Activated CD4-positive, alpha-beta T cell treated with anti-CD3 and anti-CD28 coated beads, Interleukin-2, amount 50 U/mL, for 4 hours (primary cell): ENCODE data around the gene SHOX.
"Not testable (repeated sequence)": the region's sequence is repeated elsewhere in the genome, so short reads cannot be mapped to it uniquely, and the experiment has no call there.

Source experiments
- DNase-seq, 2 experiments: peaks; one replicate each; pipeline ENCODE4 v3.0.0-alpha.2; 2020

The SHOX gene

DNA sequence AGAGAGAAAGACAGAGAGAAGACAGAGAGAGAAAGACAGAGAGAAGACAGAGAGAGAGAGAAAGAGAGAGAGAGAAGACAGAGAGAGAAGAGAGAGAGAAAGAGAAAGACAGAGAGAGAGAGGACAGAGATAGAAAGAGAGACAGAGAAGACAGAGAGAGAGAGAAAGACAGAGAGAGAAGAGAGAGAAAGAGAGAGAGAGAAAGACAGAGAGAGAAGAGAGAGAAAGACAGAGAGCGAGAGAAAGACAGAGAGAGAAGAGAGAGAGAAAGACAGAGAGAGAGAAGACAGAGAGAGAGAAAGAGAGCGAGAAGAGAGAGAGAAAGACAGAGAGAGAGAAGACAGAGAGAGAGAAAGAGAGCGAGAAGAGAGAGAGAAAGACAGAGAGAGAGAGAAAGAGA lies 7.8 kb upstream of the SHOX start:
- DNase-seq, result not testable (repeated sequence)

DNA sequence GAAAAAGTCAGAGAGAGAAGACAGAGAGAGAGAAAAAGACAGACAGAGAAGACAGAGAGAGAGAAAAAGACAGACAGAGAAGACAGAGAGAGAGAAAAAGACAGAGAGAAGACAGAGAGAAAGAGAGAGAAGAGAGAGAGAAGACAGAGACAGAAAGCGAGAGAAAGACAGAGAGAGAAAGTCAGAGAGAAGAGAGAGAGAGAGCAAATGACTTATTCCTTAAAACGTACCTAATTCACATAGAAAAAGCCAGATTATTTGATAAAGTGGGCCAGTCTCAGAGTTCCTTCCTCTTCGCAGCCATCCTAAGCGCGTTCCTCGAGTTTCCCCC lies 7.4 kb upstream of the SHOX start:
- no peak for DNase-seq

DNA sequence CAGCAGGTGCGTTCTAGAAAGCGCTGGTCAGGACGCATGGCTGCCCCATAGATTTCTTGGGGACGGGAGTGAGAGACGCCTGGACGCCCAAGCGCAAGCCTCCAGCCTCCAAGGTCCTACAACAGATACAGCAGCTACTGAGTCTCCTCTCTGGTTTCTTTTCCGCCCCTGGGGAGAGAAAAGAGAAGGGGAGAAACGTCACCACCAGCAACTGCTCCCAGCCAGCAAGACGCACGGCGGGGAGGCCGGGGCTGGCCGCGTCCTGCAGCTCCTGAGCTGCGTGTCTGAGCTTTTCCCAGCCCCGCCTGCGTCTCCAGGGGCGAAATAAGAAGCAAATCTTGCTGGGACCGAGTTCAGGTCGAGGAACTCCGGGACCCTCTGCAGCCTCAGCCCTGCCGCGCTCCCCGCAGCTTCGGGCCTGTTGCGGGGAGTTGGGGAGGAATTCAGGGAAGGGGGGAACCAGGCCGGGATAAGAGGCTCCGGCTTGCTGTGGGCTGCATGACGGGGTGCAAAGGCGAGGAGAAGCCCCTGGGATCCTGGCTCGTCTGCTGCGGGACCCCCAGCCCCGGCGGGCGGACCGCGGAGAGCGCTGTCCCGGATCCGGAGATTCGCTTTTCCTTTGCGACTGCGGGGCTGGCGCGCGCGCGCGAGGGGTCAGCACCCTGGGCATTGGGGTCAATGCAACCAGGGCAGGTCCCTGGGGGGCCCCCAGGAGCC lies 6.8 kb upstream of the SHOX start:
- DNase-seq, result no peak

DNA sequence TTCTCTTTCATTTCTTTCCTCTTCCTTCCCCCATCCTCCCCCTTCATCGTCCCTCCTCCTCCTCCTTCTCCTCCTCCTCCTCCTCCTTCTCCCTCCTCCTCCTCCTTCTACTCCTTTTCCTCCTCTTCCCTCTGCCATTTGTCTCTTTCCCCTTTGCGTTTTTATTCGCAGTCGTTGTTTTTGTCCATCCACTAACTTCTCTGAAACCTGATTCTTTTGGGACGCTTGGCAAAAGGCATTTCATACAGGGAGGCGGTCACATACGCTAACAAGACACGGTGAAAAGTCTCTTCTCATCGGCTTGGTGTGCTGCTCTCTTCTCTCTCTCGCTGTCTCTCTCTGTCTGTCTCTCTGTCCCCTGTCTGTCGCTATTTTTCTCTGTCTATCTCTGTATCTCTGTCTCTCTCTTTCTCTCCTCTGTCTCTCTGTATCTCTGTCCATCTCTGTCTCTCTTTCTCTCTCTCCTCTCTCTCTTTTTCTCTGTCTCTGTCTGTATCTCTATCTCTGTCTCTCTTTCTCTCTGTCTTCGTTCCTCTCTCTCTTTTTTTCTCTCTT lies 5.4 kb upstream of the SHOX start:
- DNase-seq, result no peak

DNA sequence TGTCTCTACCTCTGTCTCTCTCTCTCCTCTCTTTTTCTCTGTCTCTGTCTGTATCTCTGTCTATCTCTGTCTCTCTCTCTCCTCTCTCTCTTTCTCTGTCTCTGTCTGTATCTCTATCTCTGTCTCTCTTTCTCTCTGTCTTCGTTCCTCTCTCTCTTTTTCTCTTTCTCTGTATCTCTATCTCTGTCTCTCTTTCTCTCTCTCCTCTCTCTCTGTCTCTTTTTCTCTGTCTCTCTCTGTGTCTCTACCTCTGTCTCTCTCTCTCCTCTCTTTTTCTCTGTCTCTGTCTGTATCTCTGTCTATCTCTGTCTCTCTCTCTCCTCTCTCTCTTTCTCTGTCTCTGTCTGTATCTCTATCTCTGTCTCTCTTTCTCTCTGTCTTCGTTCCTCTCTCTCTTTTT lies 4.5 kb upstream of the SHOX start:
- DNase-seq, result not testable (repeated sequence)

DNA sequence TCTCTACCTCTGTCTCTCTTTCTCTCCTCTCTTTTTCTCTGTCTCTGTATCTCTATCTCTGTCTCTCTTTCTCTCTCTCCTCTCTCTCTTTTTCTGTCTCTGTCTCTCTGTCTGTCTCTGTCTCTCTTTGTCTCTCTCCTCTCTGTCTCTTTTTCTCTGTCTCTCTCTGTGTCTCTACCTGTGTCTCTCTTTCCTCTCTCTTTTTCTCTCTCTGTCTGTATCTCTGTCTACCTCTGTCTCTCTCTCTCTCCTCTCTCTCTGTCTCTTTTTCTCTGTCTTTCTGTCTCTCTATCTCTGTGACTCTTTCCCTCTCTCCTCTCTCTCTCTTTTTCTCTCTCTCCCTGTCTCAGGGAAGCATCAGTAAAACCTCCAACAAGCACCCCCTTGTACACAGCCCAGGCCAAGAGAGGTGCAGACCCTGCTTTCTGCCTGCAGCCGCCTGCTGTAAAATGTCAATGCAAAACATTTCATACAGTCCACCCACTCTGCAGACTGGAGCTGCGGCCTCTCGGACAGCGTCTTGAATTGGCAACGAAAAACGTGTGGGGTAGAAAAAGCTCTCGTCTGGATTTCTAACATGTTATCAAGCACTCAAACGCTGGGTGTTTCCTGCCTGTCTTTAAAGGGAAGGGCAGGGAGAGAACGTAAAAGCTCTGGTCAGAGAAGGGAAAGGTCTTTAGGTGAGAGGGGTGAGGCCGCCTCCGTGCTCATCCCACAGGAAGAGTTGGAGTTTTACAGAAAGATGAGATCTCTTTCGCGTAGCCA lies 3.7 kb upstream of the SHOX start:
- DNase-seq, result no peak

DNA sequence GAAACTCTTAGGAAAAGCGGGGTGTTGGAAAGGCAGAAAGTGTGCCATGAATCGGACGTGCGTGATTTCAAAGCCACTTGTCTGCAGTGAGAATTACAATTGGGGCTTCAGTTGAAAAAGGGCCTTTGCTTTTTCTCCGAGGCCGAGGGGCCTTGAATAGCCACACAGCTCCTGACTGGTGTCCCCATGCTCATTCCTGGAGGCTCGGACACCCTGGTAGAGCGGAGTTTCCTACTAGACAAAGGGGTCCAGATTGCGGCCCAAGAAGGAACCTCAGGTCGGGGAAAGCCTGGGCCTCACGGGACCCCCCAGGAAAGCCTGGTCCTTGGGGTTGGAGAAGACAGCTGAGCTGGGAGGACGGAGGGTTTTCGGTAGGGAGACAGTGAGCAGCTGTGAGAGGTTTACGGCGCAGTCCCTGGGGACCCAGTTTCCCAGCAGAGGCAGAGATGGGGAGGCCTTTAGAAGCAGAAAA lies 3.0 kb upstream of the SHOX start:
- no peak for DNase-seq

DNA sequence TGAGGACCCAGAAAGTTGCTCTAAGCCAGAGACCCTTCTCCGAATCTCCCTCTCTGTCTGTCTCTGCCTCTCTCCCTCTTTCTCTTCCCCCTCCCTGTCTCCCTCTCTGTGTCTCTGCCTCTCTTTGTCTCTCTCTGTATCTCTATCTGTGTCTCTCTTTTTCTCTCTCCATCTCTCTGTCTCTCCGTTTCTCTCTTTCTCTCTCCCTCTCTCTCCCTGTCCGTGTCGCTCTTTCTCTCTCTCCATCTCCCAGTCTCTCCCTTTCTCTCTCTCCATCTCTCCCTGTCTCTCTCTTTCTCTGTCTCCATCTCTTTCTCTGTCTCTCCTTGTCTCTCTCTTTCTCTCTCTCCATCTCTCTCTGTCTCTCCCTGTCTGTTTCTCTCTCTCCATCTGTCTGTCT lies 2.6 kb upstream of the SHOX start:
- DNase-seq, result no peak

DNA sequence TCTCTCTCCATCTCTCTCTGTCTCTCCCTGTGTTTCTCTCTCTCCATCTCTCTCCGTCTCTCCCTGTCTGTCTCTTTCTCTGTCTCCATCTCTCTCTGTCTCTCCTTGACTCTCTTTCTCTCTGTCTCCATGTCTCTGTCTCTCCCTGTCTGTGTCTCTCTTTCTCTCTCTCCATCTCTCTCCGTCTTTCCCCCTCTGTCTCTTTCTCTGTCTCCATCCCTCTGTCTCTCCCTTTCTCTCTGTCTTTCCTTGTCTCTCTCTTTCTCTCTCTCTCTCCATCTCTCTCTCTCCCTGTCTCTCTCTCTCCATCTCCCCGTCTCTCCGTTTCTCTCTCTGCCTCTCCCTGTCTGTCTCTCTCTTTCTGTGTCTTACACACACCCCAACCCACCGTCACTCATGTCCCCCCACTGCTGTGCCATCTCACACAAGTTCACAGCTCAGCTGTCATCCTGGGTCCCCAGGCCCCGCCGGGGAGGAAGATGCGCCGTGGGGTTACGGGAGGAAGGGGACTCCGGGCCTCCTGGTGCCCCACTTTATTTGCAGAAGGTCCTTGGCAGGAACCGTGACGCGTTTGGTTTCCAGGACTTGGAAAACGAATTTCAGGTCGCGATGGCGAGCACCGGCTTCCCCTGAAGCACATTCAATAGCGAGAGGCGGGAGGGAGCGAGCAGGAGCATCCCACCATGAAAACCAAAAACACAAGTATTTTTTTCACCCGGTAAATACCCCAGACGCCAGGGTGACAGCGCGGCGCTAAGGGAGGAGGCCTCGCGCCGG lies 1.2 kb upstream of the SHOX start:
- DNase-seq, result no peak

DNA sequence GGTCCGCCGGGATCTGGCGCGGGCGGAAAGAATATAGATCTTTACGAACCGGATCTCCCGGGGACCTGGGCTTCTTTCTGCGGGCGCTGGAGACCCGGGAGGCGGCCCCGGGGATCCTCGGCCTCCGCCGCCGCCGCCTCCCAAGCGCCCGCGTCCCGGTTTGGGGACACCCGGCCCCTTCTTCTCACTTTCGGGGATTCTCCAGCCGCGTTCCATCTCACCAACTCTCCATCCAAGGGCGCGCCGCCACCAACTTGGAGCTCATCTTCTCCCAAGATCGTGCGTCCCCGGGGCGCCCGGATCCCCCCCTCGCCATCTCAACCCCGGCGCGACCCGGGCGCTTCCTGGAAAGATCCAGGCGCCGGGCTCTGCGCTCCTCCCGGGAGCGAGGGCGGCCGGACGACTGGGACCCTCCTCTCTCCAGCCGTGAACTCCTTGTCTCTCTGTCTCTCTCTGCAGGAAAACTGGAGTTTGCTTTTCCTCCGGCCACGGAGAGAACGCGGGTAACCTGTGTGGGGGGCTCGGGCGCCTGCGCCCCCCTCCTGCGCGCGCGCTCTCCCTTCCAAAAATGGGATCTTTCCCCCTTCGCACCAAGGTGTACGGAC lies 482 bp upstream of the SHOX start:
- no peak for DNase-seq

DNA sequence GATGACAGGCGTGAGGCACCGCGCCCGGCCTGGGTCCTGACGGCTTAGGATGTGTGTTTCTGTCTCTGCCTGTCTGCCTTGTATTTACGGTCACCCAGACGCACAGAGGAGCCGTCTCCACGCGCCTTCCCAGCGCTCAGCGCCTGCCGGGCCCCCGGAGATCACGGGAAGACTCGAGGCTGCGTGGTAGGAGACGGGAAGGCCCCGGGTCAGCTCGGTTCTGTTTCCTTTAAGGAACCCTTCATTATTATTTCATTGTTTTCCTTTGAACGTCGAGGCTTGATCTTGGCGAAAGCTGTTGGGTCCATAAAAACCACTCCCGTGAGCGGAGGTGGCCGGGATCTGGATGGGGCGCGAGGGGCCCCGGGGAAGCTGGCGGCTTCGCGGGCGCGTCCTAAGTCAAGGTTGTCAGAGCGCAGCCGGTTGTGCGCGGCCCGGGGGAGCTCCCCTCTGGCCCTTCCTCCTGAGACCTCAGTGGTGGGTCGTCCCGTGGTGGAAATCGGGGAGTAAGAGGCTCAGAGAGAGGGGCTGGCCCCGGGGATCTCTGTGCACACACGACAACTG lies 1.3 kb downstream of the SHOX start:
- DNase-seq, result no peak

DNA sequence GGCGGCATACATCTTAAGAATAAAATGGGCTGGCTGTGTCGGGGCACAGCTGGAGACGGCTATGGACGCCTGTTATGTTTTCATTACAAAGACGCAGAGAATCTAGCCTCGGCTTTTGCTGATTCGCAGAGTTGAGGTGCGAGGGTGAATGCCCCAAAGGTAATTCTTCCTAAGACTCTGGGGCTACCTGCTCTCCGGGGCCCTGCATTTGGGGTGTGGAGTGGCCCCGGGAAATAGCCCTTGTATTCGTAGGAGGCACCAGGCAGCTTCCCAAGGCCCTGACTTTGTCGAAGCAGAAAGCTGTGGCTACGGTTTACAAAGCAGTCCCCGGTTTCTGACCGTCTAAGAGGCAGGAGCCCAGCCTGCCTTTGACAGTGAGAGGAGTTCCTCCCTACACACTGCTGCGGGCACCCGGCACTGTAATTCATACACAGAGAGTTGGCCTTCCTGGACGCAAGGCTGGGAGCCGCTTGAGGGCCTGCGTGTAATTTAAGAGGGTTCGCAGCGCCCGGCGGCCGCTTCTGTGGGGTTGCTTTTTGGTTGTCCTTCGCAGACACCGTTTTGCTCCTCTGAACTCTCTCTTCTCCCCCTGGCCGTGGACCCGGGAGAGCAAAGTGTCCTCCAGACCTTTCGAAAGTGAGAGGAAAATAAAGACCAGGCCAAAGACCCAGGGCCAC lies 1.9 kb downstream of the SHOX start:
- DNase-seq, result no peak

DNA sequence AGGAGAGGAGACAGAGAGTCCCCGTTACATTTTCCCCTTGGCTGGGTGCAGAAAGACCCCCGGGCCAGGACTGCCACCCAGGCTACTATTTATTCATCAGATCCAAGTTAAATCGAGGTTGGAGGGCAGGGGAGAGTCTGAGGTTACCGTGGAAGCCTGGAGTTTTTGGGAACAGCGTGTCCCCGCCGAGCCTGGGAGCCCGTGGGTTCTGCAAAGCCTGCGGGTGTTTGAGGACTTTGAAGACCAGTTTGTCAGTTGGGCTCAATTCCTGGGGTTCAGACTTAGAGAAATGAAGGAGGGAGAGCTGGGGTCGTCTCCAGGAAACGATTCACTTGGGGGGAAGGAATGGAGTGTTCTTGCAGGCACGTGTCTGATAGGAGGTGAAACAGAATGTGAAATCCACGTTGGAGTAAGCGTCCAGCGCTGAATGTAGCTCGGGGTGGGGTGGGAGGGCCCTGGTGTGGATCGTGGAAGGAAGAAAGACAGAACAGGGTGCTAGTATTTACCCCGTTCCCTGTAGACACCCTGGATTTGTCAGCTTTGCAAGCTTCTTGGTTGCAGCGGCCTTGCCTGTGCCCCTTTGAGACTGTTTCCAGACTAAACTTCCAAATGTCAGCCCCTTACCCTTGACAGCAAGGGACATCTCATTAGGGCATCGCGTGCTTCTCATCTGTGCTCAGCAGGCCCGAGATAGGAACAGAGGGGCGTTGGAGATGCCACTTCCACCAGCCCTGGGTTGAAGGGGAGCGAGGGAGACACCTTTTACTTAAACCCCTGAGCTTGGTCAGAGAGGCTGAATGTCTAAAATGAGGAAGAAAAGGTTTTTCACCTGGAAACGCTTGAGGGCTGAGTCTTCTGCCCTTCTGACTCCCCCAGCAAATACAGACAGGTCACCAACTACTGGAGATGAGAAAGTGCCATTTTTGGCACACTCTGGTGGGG lies 2.7 kb downstream of the SHOX start:
- DNase-seq, result no peak

DNA sequence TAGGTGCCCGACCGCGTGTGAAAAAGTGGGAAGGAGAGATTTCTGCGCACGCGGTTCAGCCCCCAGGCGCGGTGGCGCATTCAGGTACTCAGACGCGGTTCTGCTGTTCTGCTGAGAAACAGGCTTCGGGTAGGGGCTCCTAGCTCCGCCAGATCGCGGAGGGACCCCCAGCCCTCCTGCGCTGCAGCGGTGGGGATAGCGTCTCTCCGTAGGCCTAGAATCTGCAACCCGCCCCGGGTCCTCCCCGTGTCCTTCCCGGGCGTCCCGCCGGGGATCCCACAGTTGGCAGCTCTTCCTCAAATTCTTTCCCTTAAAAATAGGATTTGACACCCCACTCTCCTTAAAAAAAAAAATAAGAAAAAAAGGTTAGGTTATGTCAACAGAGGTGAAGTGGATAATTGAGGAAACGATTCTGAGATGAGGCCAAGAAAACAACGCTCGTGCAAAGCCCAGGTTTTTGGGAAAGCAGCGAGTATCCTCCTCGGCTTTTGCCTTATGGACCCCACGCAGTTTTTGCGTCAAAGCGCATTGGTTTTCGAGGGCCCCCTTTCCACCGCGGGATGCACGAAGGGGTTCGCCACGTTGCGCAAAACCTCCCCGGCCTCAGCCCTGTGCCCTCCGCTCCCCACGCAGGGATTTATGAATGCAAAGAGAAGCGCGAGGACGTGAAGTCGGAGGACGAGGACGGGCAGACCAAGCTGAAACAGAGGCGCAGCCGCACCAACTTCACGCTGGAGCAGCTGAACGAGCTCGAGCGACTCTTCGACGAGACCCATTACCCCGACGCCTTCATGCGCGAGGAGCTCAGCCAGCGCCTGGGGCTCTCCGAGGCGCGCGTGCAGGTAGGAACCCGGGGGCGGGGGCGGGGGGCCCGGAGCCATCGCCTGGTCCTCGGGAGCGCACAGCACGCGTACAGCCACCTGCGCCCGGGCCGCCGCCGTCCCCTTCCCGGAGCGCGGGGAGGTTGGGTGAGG lies 3.7 kb downstream of the SHOX start:
- no peak for DNase-seq

DNA sequence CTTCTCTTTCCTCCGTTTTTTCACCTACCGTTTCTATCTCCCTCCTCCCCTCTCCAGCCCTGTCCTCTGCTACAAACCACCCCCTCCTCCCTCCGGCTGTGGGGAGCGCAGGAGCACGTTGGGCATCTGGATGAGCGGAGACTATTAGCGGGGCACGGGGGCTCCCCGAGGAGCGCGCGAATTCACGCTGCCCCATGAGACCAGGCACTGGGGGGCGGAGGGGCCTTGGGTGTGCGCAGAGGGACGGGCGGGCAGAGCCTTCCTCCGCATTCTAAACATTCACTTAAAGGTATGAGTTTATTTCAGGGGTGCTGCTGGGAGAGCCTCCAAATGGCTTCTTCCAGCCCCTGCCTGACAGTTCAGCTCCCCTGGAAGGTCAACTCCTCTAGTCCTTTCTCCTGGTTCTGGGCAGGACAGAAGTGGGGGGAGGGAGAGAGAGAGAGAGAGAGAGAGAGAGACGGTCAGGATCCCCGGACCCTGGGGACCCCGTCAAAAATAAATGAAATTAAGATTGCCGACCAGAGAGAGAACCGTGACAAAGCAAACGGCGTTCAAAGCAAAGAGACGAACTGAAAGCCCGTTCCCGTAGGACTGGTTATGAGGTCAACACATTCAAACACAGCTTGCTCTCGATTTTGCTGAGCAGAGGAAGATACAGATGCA lies 5.0 kb downstream of the SHOX start:
- DNase-seq, result no peak

DNA sequence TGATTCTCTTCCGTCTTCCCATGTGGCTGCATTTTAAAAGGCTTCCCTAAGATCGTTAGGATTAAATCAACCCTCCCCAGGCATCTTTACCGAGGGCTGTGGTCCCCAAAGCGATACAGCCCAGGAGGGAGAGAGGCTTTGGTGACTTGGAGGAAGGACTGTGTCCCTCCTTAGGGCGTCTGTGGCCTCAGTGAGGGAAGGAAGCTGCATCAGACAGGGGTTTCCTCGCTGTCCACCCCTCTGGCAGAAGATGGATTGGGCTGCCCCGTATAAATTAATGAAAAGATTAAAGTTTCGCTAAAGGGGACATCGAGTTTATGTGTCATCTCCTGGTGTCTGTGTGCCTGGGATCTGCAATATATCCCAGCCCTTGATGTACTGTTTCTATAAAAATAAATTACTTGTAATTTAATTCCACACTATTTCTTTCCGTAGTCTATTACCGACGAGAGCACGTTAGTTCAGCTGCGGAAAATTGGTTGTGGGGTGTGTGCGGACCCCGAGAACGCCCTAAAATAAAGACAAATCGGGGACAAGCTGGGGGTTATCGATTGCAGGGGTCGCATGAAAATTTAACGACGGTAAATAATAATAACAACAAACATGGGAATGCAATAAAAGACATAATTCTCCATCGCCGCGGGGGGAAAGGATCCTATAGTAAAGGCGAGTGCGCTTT lies 6.5 kb downstream of the SHOX start:
- no peak for DNase-seq

DNA sequence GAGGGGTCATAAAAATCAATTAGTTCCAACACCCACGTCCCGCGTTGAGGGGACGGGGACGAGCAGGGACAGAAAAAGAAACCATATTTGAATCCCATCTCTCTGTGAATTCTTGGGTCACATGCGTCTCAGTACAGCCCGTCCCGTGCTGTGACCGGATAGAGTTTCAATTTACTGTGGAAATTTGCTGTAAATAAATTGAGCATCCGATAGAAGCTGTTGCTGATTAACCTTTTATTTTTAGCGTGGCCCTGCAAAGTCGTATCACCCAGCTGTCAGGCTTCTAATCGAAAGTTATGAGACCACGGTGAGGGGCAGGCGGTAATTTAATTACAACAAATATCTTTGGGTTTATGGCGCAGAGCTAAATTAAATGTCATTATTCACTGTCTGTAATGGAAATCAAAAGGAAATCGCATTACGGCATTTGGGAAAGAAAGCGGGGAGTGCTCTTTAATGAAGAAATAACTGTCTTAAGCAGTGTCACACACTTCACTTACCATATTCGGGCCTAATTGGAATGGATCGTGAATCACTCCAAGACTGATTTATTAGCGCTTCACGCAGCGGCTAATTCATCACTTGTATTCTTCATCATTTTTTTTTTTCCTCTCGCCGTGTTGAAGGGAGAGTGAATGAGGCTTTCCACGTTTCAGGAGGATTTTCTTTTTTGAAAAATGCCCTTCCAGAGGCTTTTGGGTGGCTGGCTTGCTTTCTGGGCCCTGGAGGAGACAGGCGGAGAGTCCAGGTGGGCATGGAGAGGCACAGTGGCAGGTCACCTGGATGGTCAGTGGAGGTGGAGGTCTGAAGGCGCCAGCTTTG lies 7.3 kb downstream of the SHOX start:
- DNase-seq, result no peak
